Stimulated activated naive CD8-positive, alpha-beta T cell treated with anti-CD3 and anti-CD28 coated beads, Interleukin-15, Interleukin-2, amounts not matched to agents 100 U/mL and 50 U/mL, for 24 hours (primary cell): ENCODE data around the gene STYXL1.

ENCODE experiments used
- ATAC-seq: fragments of 150-1000 bp; cut with Tn5 transposase; one replicate; pipeline ENCODE4 v1.10.0; 2021
- DNase-seq: peaks from one replicate; pipeline ENCODE4 v3.0.0; 2021

Gene STYXL1

GRCh38 chr7:75992083-75992755 lies 55.6 kb downstream of the STYXL1 start:
- ATAC-seq (no peak), DNase-seq (no peak)

- ATAC-seq (no peak), DNase-seq (no peak)
Observed at GRCh38 chr7:75991531-75992082, 56.2 kb downstream of the STYXL1 start.

- DNase-seq (no peak), ATAC-seq (no peak)
Observed at GRCh38 chr7:75989500-75990388, 58.1 kb downstream of the STYXL1 start.

- DNase-seq (no peak), ATAC-seq (no peak)
Observed at GRCh38 chr7:75988568-75989499, 59.0 kb downstream of the STYXL1 start.

- ATAC-seq (no peak), DNase-seq (no peak)
Observed at GRCh38 chr7:75987805-75988567, 59.8 kb downstream of the STYXL1 start.

GRCh38 chr7:75987026-75987804 lies 60.6 kb downstream of the STYXL1 start:
- DNase-seq (no peak), ATAC-seq (no peak)

- no peak for ATAC-seq
- DNase-seq, result no peak
Observed at GRCh38 chr7:75986147-75986781, 61.5 kb downstream of the STYXL1 start.

GRCh38 chr7:75985518-75986146 lies 62.2 kb downstream of the STYXL1 start:
- no peak for DNase-seq
- ATAC-seq, result no peak

GRCh38 chr7:75985009-75985517 lies 62.7 kb downstream of the STYXL1 start:
- ATAC-seq (no peak), DNase-seq (no peak)

- no peak for DNase-seq
- no peak for ATAC-seq
Observed at GRCh38 chr7:75984130-75985008, 63.4 kb downstream of the STYXL1 start.

- DNase-seq (no peak), ATAC-seq (no peak)
Observed at GRCh38 chr7:75983471-75984129, 64.2 kb downstream of the STYXL1 start.

GRCh38 chr7:75982306-75983064 lies 65.3 kb downstream of the STYXL1 start:
- DNase-seq (no peak), ATAC-seq (no peak)

GRCh38 chr7:75981453-75982305 lies 66.1 kb downstream of the STYXL1 start:
- DNase-seq, result no peak
- ATAC-seq, result no peak

GRCh38 chr7:75981203-75981452 lies 66.7 kb downstream of the STYXL1 start:
- DNase-seq (no peak), ATAC-seq (no peak)

- ATAC-seq (no peak), DNase-seq (no peak)
Observed at GRCh38 chr7:75980430-75981202, 67.2 kb downstream of the STYXL1 start.
